Erythroblast (primary cell): ENCODE data around the gene ZEB1.
"Not testable (repeated sequence)": the region's sequence is repeated elsewhere in the genome, so short reads cannot be mapped to it uniquely, and the experiment has no call there.

Experiments used
- GATA1 ChIP-seq: IDR thresholded peaks from 2 replicates; pipeline ENCODE4 v1.6.1; 2011; ENCODE audit warnings: low read depth, mild to moderate bottlenecking, control low read depth, low read length, moderate library complexity
- POLR2A ChIP-seq: IDR thresholded peaks from 2 replicates; pipeline ENCODE4 v1.6.1; 2011; ENCODE audit warnings: mild to moderate bottlenecking, low read length

DNA sequence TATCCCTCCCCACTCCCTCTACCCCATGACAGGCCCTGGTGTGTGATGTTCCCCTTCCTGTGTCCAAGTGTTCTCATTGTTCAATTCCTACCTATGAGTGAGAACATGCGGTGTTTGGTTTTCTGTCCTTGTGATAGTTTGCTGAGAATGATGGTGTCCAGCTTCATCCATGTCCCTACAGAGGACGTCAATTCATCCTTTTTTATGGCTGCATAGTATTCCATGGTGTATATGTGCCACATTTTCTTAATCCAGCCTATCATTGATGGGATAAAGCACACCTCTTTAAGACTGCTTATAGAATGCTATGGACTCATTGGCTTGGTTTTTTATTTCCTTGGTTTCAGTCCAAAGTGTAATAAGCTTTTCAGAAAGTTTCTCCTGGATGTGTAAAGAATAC lies 93.4 kb downstream of the ZEB1 start:
- not testable (repeated sequence) for TF ChIP-seq POLR2A, GATA1
